ENCODE data around the gene SLC41A3. TPM values are rescaled to one million over a fixed set of nuclear protein-coding genes. Genes with fewer than 3 reads are reported as not detected.

The SLC41A3 gene
- total and polyA plus RNA-seq, 2 of the 4 experiments (the other 2 are of a cell fraction): 30.5 to 43.5 TPM

GRCh38 chr3:125961289-125961589, 122.7 kb downstream of the SLC41A3 start:
- no peaks in the 10 kb centered on the region for H3K4me1 ChIP-seq (ENCODE audit: control insufficient read depth, insufficient read depth, low read length)
- H2BK120ac ChIP-seq (ENCODE audit: low read depth, low read length): no peak overlapping the region
- H4K91ac ChIP-seq (ENCODE audit: insufficient read depth, low read depth, low read length): no peak overlapping the region
- no peak overlapping the region for H3K4me3 ChIP-seq (ENCODE audit: insufficient read depth, low read depth, low read length)
- H3K23ac ChIP-seq (ENCODE audit: low read depth, low read length): no peak overlapping the region
- no peak for TF ChIP-seq MXI1 (IDR thresholded peaks at IDR 0.05; ENCODE audit: borderline replicate concordance, low read depth, low read length)
- TF ChIP-seq POLR2A (IDR thresholded peaks at IDR 0.05; ENCODE audit: low read depth, low read length): no peak
- TF ChIP-seq BHLHE40 (IDR thresholded peaks at IDR 0.05; ENCODE audit: low read depth, low read length): no peak
- no peak for TF ChIP-seq MAFK (IDR thresholded peaks at IDR 0.05; ENCODE audit: low read depth, low read length)
- no peak for TF ChIP-seq NFE2L2 (IDR thresholded peaks at IDR 0.05; ENCODE audit: low read depth, low read length)
- TF ChIP-seq MAZ (IDR thresholded peaks at IDR 0.05; ENCODE audit: borderline replicate concordance, low read depth, low read length): no peak
- TF ChIP-seq RAD21 (IDR thresholded peaks at IDR 0.05; ENCODE audit: low read length): no peak
- no peak for TF ChIP-seq RFX5 (IDR thresholded peaks at IDR 0.05; ENCODE audit: low read depth, low read length)
- TF ChIP-seq CEBPB (IDR thresholded peaks at IDR 0.05; ENCODE audit: low read depth, low read length): no peak
- no peak for TF ChIP-seq RCOR1 (IDR thresholded peaks at IDR 0.05; ENCODE audit: insufficient replicate concordance, low read length)
- TF ChIP-seq ELK1 (IDR thresholded peaks at IDR 0.05; ENCODE audit: borderline replicate concordance, low read depth, low read length): no peak
- POLR2A ChIA-PET (ENCODE audit: unreplicated experiment): no interaction called here
- no peak overlapping the region for H2BK15ac ChIP-seq (ENCODE audit: low read depth, low read length)
- H2AFZ ChIP-seq (replicated peaks; ENCODE audit: low read length, poor library complexity): no peak overlapping the region
- H4K8ac ChIP-seq (ENCODE audit: low read depth in 2 of 2, low read length in 2 of 2): no peak overlapping the region
- H3K56ac ChIP-seq (ENCODE audit: extremely low read depth, insufficient read depth, low read length): no peak overlapping the region
- no peak overlapping the region for H3K14ac ChIP-seq (replicated peaks; ENCODE audit: low read depth, low read length)
- H2AK9ac ChIP-seq (replicated peaks; ENCODE audit: low read depth, low read length, poor library complexity): no peak overlapping the region
- H3K79me1 ChIP-seq (ENCODE audit: low read depth in 1 of 2, low read length in 2 of 2): no peaks in the 10 kb centered on the region
- H2AK5ac ChIP-seq (ENCODE audit: low read depth, low read length): no peak overlapping the region
- no peak overlapping the region for H3K4me2 ChIP-seq (ENCODE audit: low read depth, low read length)
- no peaks in the 10 kb centered on the region for H3K9me1 ChIP-seq (ENCODE audit: insufficient read depth, low read length)
- no peak overlapping the region for H4K5ac ChIP-seq (ENCODE audit: low read depth, low read length)
- no peak overlapping the region for H3K4ac ChIP-seq (ENCODE audit: low read depth, low read length)
- WGBS, 2 experiments (ENCODE audit: extremely low coverage in 2 of 2, insufficient read length in 1 of 2): 80% methylated on average over 2 of the region's 6 CpGs; no CpG with 5 or more reads in 1 of the 2 experiments
- CTCF ChIA-PET: no interaction called here
- DNase-seq: no peak
- H3K36me3 ChIP-seq (ENCODE audit: control insufficient read depth, insufficient read depth, low read length): no peaks in the 10 kb centered on the region
- in situ Hi-C loops (cut with MboI; ENCODE audit: low sequenced_read_pairs): loop anchor here (25.0 kb wide), 1 partner anchor 426 kb away; the partner anchor contains the start of gene CFAP100
- no TSS peak for BruUV-seq (replicated peaks)
- intact Hi-C loops (cut with micrococcal nuclease): no loop called here
- dilution Hi-C loops (cut with HindIII; ENCODE audit: low sequenced_read_pairs, unreplicated experiment): no loop called here
- H3K9me3 ChIP-seq (ENCODE audit: control insufficient read depth, insufficient read depth, low read length): no peaks in the 10 kb centered on the region
- H4K20me1 ChIP-seq (ENCODE audit: insufficient read depth, low read length): no peaks in the 10 kb centered on the region
- no peak overlapping the region for H3K9ac ChIP-seq (ENCODE audit: low read depth, low read length)
- no peak overlapping the region for H3K18ac ChIP-seq (ENCODE audit: low read depth, low read length)
- ATAC-seq (ENCODE audit: low read depth): no peak
- H3K27me3 ChIP-seq (ENCODE audit: control insufficient read depth, insufficient read depth, low read length): peaks cover 17% of the 10 kb centered on the region
- no peak overlapping the region for H3K27ac ChIP-seq (ENCODE audit: insufficient read depth, low read length)
- no peak overlapping the region for H2BK5ac ChIP-seq (ENCODE audit: low read depth, low read length, poor library complexity, severe bottlenecking)
- no peak overlapping the region for H2BK20ac ChIP-seq (ENCODE audit: low read depth, low read length)

Data from IMR-90 (cell line).